Large intestine (tissue), 3 donors: ENCODE results near the gene EML4. TPM values are rescaled to one million over a fixed set of nuclear protein-coding genes. Genes with fewer than 3 reads are reported as not detected.

Experiments
- DNase-seq, 2 donors: peaks; one replicate each; pipeline versions ENCODE4 v3.0.0 to v3.0.0-alpha.2; 2013
- H3K27ac ChIP-seq: one replicate; pipeline ENCODE4 v1.5.1; 2013; ENCODE audit warnings: low read length
- H3K27me3 ChIP-seq: 2 replicates; pipeline ENCODE4 v1.6.1; 2013; ENCODE audit warnings: low read length; ENCODE audit not compliant: control insufficient read depth, insufficient read depth
- H3K36me3 ChIP-seq: 2 replicates; pipeline ENCODE4 v1.6.1; 2013; ENCODE audit warnings: low read length; ENCODE audit not compliant: control insufficient read depth, insufficient read depth
- H3K4me1 ChIP-seq: one replicate; pipeline ENCODE4 v1.6.1; 2013; ENCODE audit warnings: low read length; ENCODE audit not compliant: control insufficient read depth, insufficient read depth
- H3K4me3 ChIP-seq: one replicate; pipeline ENCODE4 v1.5.1; 2013; ENCODE audit warnings: low read length
- H3K9me3 ChIP-seq: one replicate; pipeline ENCODE4 v1.6.1; 2013; ENCODE audit warnings: mild to moderate bottlenecking, low read depth, low read length, moderate library complexity; ENCODE audit not compliant: control insufficient read depth
- WGBS: methylation state at CpG from one replicate; pipeline ENCODE4 v1.1.5; 2013; ENCODE audit warnings: low lambda C conversion rate; ENCODE audit not compliant: insufficient coverage; 5-methylcytosine and 5-hydroxymethylcytosine counted together
- polyA plus RNA-seq: library from polyadenylated mRNA; unstranded; fragments of 120-200 nt; gene quantifications from one replicate; pipeline ENCODE4 v1.2.1, GENCODE V29; 2013

The EML4 gene
- polyA plus RNA-seq, 1 donor: 129 TPM

- Histone ChIP-seq H3K4me3 (no peak overlapping the region), H3K9me3 (no peaks in the 10 kb centered on the region), H3K27me3 (no peaks in the 10 kb centered on the region), H3K27ac (no peak overlapping the region), H3K4me1 (peaks cover 7% of the 10 kb centered on the region), H3K36me3 (peaks cover 23% of the 10 kb centered on the region)
- no peak for DNase-seq
- WGBS: no CpG with 5 or more reads among the region's 3 CpGs
These were observed 80.7 kb downstream of the EML4 start for GRCh38 chr2:42249887-42250286.

DNA sequence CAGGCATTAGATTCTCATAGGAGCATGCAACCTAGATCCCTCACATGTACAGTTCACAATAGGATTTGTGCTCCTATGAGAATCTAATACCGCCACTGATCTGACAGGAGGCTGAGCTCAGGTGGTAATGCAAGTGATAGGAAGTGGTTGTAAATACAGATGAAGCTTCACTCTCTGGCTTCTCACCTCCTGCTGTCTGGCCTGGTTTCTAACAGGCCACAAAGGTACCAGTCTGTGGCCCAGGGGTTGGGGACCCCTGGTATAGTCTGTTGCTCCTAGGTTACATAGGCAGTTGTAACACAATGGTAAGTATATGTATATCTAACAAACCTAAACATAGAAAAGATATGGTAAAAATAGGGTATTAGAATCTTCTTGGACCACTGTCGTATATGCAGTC is 81.8 kb downstream of the EML4 start:
- Histone ChIP-seq H3K27me3 (no peaks in the 10 kb centered on the region), H3K27ac (no peak overlapping the region), H3K36me3 (peaks cover 21% of the 10 kb centered on the region), H3K4me3 (no peak overlapping the region), H3K4me1 (peaks cover 5% of the 10 kb centered on the region), H3K9me3 (no peaks in the 10 kb centered on the region)
- DNase-seq: no peak
- WGBS: no CpG with 5 or more reads among the region's 2 CpGs

GRCh38 chr2:42252464-42252863 is 83.3 kb downstream of the EML4 start:
- 94% methylated on average over 3 of the region's 3 CpGs for WGBS
- H3K4me1 ChIP-seq: peaks cover 5% of the 10 kb centered on the region
- H3K27me3 ChIP-seq: no peaks in the 10 kb centered on the region
- no peak overlapping the region for H3K4me3 ChIP-seq
- no peaks in the 10 kb centered on the region for H3K9me3 ChIP-seq
- H3K27ac ChIP-seq: no peak overlapping the region
- DNase-seq: no peak
- H3K36me3 ChIP-seq: peaks cover 13% of the 10 kb centered on the region

DNA sequence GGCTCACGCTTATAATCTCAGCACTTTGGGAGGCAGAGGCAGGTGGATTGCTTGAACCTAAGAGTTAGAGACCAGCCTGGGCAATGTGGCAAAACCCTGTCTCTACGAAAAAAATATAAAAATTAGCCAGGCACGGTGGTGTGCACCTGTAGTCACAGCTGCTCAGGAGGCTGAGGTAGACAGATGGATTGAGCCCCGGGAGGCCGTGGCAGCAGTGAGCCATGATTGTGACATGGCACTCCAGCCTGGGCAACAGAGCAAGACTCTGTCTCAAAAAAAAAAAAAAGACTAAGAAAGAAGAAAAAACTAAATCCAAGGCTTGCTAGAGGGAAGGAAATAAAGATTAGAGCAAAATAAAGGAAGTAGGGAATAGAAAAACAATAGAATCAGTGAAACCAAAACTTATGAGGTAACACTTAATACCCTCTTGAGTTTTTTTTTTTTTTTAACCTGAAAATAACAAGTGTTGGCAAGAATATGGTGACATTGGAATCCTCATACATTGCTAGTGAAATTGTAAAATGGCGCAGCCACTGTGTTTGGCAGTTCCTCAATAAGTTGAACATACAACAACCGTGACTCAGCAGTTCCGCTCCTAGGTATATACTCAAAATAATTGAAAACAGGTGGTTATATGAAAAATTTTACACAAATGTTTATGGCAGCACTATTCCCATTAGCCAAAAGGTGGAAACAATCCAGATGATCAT is 85.2 kb downstream of the EML4 start:
- no peak overlapping the region for H3K27ac ChIP-seq
- H3K36me3 ChIP-seq: peaks cover 22% of the 10 kb centered on the region
- H3K9me3 ChIP-seq: no peaks in the 10 kb centered on the region
- peaks cover 3% of the 10 kb centered on the region for H3K4me1 ChIP-seq
- no peak for DNase-seq
- no peaks in the 10 kb centered on the region for H3K27me3 ChIP-seq
- no peak overlapping the region for H3K4me3 ChIP-seq
- no CpG with 5 or more reads among the region's 8 CpGs for WGBS

DNA sequence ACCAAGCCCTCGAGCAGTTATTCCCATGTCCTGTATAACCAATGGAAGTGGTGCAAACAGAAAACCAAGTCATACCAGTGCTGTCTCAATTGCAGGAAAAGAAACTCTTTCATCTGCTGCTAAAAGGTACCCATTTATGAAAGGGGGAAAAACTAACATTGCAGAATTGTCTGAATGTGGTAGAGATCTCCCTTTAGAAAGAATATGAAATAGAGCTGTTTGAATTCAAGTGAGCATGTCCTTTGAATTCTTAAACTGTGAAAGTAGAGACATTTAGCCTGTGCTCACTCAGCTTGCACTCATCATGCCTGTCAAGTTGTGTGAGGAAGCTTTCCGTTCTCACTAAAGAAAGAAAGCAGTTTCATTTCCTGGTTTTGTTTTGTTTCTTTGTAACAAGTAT is 87.4 kb downstream of the EML4 start:
- no peaks in the 10 kb centered on the region for H3K4me1 ChIP-seq
- DNase-seq: no peak
- H3K27me3 ChIP-seq: no peaks in the 10 kb centered on the region
- H3K36me3 ChIP-seq: peaks cover 23% of the 10 kb centered on the region
- no peaks in the 10 kb centered on the region for H3K9me3 ChIP-seq
- H3K4me3 ChIP-seq: no peak overlapping the region
- no peak overlapping the region for H3K27ac ChIP-seq
- WGBS: 100% methylated on average over 1 of the region's 2 CpGs

GRCh38 chr2:42261518-42262195 is 92.5 kb downstream of the EML4 start:
- Histone ChIP-seq H3K4me3 (no peak overlapping the region), H3K36me3 (peaks cover 39% of the 10 kb centered on the region), H3K9me3 (no peaks in the 10 kb centered on the region), H3K27me3 (no peaks in the 10 kb centered on the region), H3K27ac (no peak overlapping the region), H3K4me1 (no peaks in the 10 kb centered on the region)
- no peak for DNase-seq
- WGBS: 90% methylated on average over 3 of the region's 3 CpGs

GRCh38 chr2:42266236-42266635 is 97.1 kb downstream of the EML4 start:
- no peak for DNase-seq
- no peaks in the 10 kb centered on the region for H3K9me3 ChIP-seq
- no peak overlapping the region for H3K27ac ChIP-seq
- no peak overlapping the region for H3K4me3 ChIP-seq
- peaks cover 34% of the 10 kb centered on the region for H3K36me3 ChIP-seq
- WGBS: no CpG with 5 or more reads among the region's 4 CpGs
- no peaks in the 10 kb centered on the region for H3K4me1 ChIP-seq
- H3K27me3 ChIP-seq: no peaks in the 10 kb centered on the region

DNA sequence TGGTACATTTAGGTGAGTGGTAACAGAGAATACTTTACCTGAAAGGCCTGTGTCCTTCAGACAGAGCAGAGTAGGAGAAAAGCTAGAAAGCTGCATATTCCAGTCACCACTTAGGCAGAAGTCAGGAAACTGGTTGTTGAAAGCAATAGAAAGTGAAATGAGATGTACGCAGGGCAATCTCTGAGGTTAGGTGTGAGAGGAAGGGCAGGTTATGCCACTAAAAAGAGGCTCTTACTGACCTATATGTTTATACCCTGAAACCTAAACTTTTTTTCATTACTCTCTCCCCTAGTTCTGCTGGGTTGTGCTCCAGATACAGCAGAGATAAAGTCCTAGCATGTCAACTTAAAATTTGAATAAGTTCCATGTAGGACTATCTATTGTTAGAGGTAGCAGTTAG is 98.4 kb downstream of the EML4 start:
- Histone ChIP-seq H3K27ac (no peak overlapping the region), H3K4me3 (no peak overlapping the region), H3K9me3 (no peaks in the 10 kb centered on the region), H3K4me1 (no peaks in the 10 kb centered on the region), H3K36me3 (peaks cover 30% of the 10 kb centered on the region), H3K27me3 (no peaks in the 10 kb centered on the region)
- WGBS: no CpG with 5 or more reads among the region's 1 CpG
- DNase-seq: no peak

DNA sequence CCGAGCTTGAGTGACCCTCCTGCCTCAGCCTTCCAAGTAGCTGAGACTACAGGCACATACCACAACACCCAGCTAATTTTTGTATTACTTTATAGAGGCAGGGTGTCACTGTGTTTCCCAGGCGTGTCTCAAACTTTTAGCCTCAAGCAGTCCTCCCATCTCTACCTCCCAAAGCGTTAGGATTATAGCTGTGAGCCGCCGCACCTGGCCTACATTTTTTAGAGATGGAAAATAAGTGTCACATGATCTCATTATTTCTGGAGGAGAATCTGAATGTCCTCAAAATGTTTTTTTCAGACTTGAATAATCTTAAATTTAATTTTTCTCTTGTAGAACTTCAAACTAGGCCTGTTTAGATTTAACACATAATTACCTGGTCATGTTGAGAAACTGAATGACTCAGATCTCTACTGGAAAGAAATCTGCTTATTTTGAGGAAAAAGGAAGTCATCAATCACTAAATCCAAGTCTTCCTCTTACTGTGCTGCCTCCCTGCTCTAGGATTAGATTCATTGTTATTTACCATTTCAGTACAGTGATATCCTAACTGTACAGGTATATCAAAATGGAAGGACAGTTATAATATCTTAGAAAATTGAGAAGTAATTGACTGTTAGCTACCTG is 99.5 kb downstream of the EML4 start:
- H3K4me1 ChIP-seq: peaks cover 3% of the 10 kb centered on the region
- peaks cover 30% of the 10 kb centered on the region for H3K36me3 ChIP-seq
- H3K9me3 ChIP-seq: no peaks in the 10 kb centered on the region
- no peak for DNase-seq
- H3K4me3 ChIP-seq: no peak overlapping the region
- H3K27ac ChIP-seq: no peak overlapping the region
- 100% methylated on average over 4 of the region's 5 CpGs for WGBS
- no peaks in the 10 kb centered on the region for H3K27me3 ChIP-seq

GRCh38 chr2:42270757-42271156 is 101.6 kb downstream of the EML4 start:
- WGBS: 100% methylated on average over 1 of the region's 5 CpGs
- no peaks in the 10 kb centered on the region for H3K9me3 ChIP-seq
- DNase-seq: no peak
- peaks cover 3% of the 10 kb centered on the region for H3K4me1 ChIP-seq
- H3K27me3 ChIP-seq: no peaks in the 10 kb centered on the region
- no peak overlapping the region for H3K4me3 ChIP-seq
- H3K36me3 ChIP-seq: peaks cover 19% of the 10 kb centered on the region
- H3K27ac ChIP-seq: no peak overlapping the region
